Measurements from ENCODE around the gene R3HDM2.

The R3HDM2 gene

DNA sequence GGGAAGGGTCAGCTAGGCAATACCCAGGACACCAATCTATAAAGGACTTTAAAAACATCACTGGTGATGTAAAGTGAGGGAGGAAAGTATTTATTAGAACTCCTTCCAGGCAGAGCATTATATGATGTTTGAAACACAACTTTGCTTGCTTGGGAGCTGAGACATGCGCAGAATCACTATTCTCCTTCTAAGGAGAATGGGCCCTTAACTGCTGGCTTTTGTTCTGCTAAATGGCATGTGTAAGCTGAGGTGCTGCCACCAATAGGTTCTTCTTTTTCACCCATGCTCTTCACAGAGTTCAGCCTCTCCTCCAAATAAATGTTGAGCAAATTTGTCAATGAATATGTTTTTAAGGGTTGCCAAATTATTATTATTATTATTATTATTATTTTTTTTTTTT, 183.8 kb downstream of the R3HDM2 start:
- Histone ChIP-seq H3K9me3 (ENCODE audit: control insufficient read depth in 5 of 5, low read length in 5 of 5) (no peaks in the 10 kb centered on the region), H3K27me3 (ENCODE audit: control insufficient read depth in 5 of 5, insufficient read depth in 4 of 5, low read length in 5 of 5) (peaks cover 6 to 31% (median 25%) of the 10 kb centered on the region in 5 donors), H3K4me3 (ENCODE audit: low read depth in 1 of 5, low read length in 5 of 5) (no peak overlapping the region), H3K4me1 (ENCODE audit: control insufficient read depth in 5 of 5, insufficient read depth in 5 of 5, low read length in 5 of 5) (peaks cover 0 to 25% (median 19%) of the 10 kb centered on the region in 5 donors), H3K9ac (ENCODE audit: low read length in 5 of 5) (no peak overlapping the region), H3K36me3 (ENCODE audit: control insufficient read depth in 5 of 5, insufficient read depth in 5 of 5, low read length in 5 of 5) (no peaks in the 10 kb centered on the region), H3K27ac (ENCODE audit: low read depth, low read length) (no peak overlapping the region)

DNA sequence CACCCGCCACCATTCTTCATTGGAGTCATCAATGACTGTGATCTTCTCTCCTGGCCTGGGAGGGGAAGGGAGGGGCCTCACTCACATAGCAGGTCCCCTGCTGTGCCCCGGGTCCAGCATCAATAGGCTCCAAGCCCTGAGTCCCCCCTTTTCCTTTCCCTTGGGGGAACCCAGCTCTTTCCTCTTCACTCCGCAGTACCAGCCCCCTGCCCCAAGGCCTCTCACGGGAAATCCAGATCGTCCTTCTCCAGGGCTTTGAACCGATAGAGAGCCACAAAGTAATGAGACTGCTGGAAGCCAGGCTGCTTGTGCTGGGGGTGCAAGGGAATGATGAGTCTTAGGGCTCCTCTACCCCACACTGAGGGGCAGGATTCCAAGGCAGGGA, 186.5 kb downstream of the R3HDM2 start:
- H3K36me3 ChIP-seq (ENCODE audit: control insufficient read depth in 5 of 5, insufficient read depth in 5 of 5, low read length in 5 of 5) = no peaks in the 10 kb centered on the region
- H3K4me1 ChIP-seq (ENCODE audit: control insufficient read depth in 5 of 5, insufficient read depth in 5 of 5, low read length in 5 of 5) = peaks cover 1 to 51% (median 41%) of the 10 kb centered on the region in 5 donors
- H3K9me3 ChIP-seq (ENCODE audit: control insufficient read depth in 5 of 5, low read length in 5 of 5) = no peaks in the 10 kb centered on the region
- no peak overlapping the region for H3K9ac ChIP-seq (ENCODE audit: low read length in 5 of 5)
- H3K27ac ChIP-seq (ENCODE audit: low read depth, low read length) = no peak overlapping the region
- no peak overlapping the region for H3K4me3 ChIP-seq (ENCODE audit: low read depth in 1 of 5, low read length in 5 of 5)
- H3K27me3 ChIP-seq (ENCODE audit: control insufficient read depth in 5 of 5, insufficient read depth in 4 of 5, low read length in 5 of 5) = peaks cover 30 to 52% (median 49%) of the 10 kb centered on the region in 5 donors

DNA sequence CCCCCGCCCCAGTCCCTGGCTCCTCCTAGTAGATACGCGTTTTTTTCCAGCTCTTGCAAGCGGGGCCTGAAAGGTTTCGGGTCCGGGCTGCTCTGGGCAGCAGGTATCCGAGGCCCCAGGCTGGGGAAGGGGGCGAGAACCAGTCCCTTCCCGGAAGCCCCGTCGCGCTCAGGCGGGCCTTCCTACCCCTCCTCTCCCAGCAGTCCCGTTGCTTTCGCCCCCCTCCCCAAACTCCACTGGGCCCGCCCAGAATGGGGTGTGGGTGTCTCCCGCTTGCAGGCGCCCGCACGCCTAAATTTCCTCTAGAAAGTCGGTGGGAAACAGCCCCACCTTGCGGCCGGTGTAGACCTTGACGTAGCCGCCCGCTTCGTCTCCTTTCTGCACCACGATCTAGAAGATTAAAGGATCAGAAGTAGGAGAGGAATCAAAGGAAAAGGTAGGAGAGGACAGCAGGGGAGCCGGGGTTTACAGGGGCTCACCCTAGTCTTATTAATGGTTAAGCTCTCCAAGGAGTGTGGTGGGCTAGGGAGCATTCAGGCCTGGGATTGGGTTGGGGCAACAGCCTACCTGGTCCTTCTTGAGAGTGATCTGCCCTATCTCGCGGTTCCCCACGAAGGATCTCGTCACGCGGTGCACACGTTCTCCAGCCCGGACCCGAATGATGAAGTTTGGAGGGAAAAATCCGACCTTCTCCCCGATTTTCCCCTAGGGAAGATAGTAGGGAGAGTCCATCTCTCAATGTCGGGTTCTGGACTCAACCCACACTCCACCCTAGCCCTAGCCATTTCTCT, 187.1 kb downstream of the R3HDM2 start:
- no peaks in the 10 kb centered on the region for H3K36me3 ChIP-seq (ENCODE audit: control insufficient read depth in 5 of 5, insufficient read depth in 5 of 5, low read length in 5 of 5)
- peaks cover 30 to 52% (median 49%) of the 10 kb centered on the region in 5 donors for H3K27me3 ChIP-seq (ENCODE audit: control insufficient read depth in 5 of 5, insufficient read depth in 4 of 5, low read length in 5 of 5)
- no peaks in the 10 kb centered on the region for H3K9me3 ChIP-seq (ENCODE audit: control insufficient read depth in 5 of 5, low read length in 5 of 5)
- peaks cover 4 to 57% (median 46%) of the 10 kb centered on the region in 5 donors for H3K4me1 ChIP-seq (ENCODE audit: control insufficient read depth in 5 of 5, insufficient read depth in 5 of 5, low read length in 5 of 5)
- no peak overlapping the region for H3K27ac ChIP-seq (ENCODE audit: low read depth, low read length)
- H3K4me3 ChIP-seq (ENCODE audit: low read depth in 1 of 5, low read length in 5 of 5) = peak overlapping the region in 2 of 5 donors; percentile 32 to 48
- peak overlapping the region in 2 of 5 donors; percentile 14 to 19 for H3K9ac ChIP-seq (ENCODE audit: low read length in 5 of 5)

DNA sequence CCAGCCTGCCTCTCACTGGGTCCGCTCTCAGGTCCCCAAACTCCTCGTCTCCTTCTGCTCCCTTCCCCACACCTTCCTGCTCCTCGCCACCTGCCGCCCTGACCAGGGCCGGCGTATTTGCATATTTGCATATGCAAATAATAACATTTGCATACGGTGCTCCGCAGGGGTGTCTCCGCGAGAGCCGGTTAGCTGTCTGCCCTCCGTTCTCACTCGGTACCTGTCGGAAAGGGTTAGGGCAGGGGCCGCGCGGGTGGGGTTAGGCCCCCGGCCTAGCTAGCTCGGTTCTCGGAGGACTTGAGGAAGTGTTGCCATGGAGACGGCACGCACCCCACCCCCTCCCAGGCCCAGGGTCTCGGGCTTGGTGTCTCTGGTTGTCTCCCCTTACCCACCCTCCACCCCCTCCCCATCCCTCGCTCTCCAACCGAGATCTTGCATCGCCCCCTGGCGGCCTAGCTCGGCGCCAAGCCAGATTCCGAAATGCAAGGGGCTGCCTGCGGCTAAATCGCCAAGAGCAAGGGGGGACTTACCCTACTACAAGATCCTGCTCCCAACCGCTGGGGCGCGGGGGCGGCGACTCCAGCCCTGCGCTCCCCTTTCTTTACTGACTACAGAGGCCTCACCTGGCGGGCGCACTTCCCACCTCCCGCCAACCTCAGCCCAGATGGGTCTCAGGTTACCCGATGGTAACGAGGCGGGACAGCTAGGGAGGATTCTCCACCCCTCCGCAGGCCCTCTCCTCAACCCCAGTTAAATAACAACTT, 188.0 kb downstream of the R3HDM2 start:
- Histone ChIP-seq H3K9ac (ENCODE audit: low read length in 5 of 5) (no peak overlapping the region), H3K36me3 (ENCODE audit: control insufficient read depth in 5 of 5, insufficient read depth in 5 of 5, low read length in 5 of 5) (no peaks in the 10 kb centered on the region), H3K9me3 (ENCODE audit: control insufficient read depth in 5 of 5, low read length in 5 of 5) (no peaks in the 10 kb centered on the region), H3K4me3 (ENCODE audit: low read depth in 1 of 5, low read length in 5 of 5) (peak overlapping the region in 3 of 5 donors; percentile 11 to 49 (median 48)), H3K27me3 (ENCODE audit: control insufficient read depth in 5 of 5, insufficient read depth in 4 of 5, low read length in 5 of 5) (peaks cover 30 to 56% (median 52%) of the 10 kb centered on the region in 5 donors), H3K27ac (ENCODE audit: low read depth, low read length) (no peak overlapping the region), H3K4me1 (ENCODE audit: control insufficient read depth in 5 of 5, insufficient read depth in 5 of 5, low read length in 5 of 5) (peaks cover 4 to 62% (median 54%) of the 10 kb centered on the region in 5 donors)

DNA sequence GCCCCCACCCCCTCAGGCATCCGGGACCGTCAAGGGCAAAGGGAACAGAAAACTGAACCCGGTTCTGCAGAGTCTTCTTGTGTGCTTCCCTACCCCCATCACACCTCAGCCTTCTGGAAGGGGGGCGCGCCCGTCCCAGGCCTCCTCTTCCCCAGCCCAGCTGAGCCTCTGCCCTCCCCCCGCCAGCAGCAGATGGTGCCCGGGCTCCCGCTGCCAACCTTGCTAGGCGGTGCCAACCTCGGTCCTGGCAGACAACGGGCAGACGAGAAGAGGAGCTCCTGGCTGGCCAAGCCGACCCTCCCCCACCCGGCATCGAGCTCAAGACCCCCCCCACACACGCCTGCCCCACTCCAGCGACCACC, 188.5 kb downstream of the R3HDM2 start:
- H3K4me3 ChIP-seq (ENCODE audit: low read depth in 1 of 5, low read length in 5 of 5) = peak overlapping the region in 1 of 5 donors; percentile 48
- H3K27me3 ChIP-seq (ENCODE audit: control insufficient read depth in 5 of 5, insufficient read depth in 4 of 5, low read length in 5 of 5) = peaks cover 35 to 62% (median 57%) of the 10 kb centered on the region in 5 donors

DNA sequence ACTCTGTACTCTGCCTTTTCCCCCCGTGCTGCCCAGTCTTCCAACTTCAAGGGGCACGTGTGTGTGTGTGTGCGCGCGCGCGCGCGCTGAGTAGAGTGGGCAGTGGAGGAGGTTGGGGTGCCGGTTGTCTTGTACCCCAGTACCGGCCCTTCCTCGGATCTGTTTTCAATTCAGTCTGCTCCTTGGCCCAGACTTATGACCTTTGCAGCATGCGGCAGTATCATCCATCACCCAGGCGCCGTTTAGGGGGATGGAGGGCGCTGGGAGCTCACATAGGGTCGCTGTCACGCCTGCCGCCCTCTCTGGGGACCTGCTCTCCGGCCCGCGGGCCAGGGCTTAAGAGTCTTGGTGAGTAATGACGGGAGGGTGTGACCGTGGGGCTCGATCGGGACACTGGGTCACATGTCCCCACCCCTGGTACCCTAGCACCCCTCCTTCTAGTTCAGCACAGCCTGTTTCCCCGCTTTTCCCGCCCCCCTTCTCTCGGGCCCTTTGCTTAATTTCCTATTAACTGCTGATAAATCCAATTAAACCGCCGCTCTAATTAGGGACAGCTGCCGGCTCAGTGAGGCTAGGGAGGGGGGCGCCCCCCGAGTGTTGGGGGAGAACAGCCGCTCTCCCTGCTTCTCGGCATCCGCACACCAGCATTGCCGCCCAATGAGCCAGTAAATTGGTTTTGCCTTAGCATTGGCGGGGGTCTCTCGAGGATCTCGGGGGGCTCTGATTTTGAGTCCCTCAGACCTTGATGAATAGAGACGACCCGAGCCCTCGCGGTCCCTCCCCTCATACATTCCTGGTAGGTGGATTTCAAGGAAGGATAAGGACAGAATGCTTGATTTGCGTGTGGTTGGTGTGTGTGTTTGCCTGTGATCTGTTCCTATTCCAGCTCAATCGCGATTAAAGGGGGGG, 189.2 kb downstream of the R3HDM2 start:
- peaks cover 4 to 66% (median 63%) of the 10 kb centered on the region in 5 donors for H3K4me1 ChIP-seq (ENCODE audit: control insufficient read depth in 5 of 5, insufficient read depth in 5 of 5, low read length in 5 of 5)
- no peak overlapping the region for H3K9ac ChIP-seq (ENCODE audit: low read length in 5 of 5)
- H3K27me3 ChIP-seq (ENCODE audit: control insufficient read depth in 5 of 5, insufficient read depth in 4 of 5, low read length in 5 of 5) = peaks cover 41 to 69% (median 63%) of the 10 kb centered on the region in 5 donors
- no peaks in the 10 kb centered on the region for H3K9me3 ChIP-seq (ENCODE audit: control insufficient read depth in 5 of 5, low read length in 5 of 5)
- H3K27ac ChIP-seq (ENCODE audit: low read depth, low read length) = no peak overlapping the region
- no peak overlapping the region for H3K4me3 ChIP-seq (ENCODE audit: low read depth in 1 of 5, low read length in 5 of 5)
- no peaks in the 10 kb centered on the region for H3K36me3 ChIP-seq (ENCODE audit: control insufficient read depth in 5 of 5, insufficient read depth in 5 of 5, low read length in 5 of 5)

More for the DNA sequence above, 188.5 kb downstream of the R3HDM2 start:
- Histone ChIP-seq H3K9ac (ENCODE audit: low read length in 5 of 5) (no peak overlapping the region), H3K27ac (ENCODE audit: low read depth, low read length) (no peak overlapping the region), H3K36me3 (ENCODE audit: control insufficient read depth in 5 of 5, insufficient read depth in 5 of 5, low read length in 5 of 5) (no peaks in the 10 kb centered on the region), H3K9me3 (ENCODE audit: control insufficient read depth in 5 of 5, low read length in 5 of 5) (no peaks in the 10 kb centered on the region), H3K4me1 (ENCODE audit: control insufficient read depth in 5 of 5, insufficient read depth in 5 of 5, low read length in 5 of 5) (peaks cover 4 to 66% (median 60%) of the 10 kb centered on the region in 5 donors)

DNA sequence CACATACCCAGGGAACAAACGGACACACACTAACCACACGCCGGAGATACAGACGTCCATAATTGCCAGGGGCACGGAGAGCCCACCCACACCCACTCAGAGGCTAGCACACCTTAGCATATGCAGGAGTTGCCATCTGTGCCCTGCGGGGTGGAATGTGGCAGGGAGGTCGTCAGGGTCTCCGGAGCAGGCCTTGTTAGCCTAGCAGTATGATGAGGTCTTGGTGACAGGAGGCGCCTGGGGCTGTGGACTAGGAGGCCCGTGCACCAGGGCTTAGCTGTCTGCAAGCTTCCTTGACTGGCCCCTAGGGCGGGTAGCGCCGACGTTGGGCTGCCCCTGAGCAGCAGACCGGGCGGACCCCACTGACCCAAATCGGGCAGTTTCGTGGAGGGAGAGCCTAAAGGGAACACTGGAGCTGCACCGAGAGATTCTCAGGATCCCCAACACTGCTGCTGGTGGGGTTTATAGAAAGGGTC, 189.9 kb downstream of the R3HDM2 start:
- Histone ChIP-seq H3K27ac (ENCODE audit: low read depth, low read length) (no peak overlapping the region), H3K9ac (ENCODE audit: low read length in 5 of 5) (no peak overlapping the region), H3K4me3 (ENCODE audit: low read depth in 1 of 5, low read length in 5 of 5) (peak overlapping the region in 4 of 5 donors; percentile 53 to 70 (median 60)), H3K27me3 (ENCODE audit: control insufficient read depth in 5 of 5, insufficient read depth in 4 of 5, low read length in 5 of 5) (peaks cover 48 to 75% (median 70%) of the 10 kb centered on the region in 5 donors), H3K9me3 (ENCODE audit: control insufficient read depth in 5 of 5, low read length in 5 of 5) (no peaks in the 10 kb centered on the region), H3K36me3 (ENCODE audit: control insufficient read depth in 5 of 5, insufficient read depth in 5 of 5, low read length in 5 of 5) (no peaks in the 10 kb centered on the region), H3K4me1 (ENCODE audit: control insufficient read depth in 5 of 5, insufficient read depth in 5 of 5, low read length in 5 of 5) (peaks cover 4 to 66% (median 63%) of the 10 kb centered on the region in 5 donors)

DNA sequence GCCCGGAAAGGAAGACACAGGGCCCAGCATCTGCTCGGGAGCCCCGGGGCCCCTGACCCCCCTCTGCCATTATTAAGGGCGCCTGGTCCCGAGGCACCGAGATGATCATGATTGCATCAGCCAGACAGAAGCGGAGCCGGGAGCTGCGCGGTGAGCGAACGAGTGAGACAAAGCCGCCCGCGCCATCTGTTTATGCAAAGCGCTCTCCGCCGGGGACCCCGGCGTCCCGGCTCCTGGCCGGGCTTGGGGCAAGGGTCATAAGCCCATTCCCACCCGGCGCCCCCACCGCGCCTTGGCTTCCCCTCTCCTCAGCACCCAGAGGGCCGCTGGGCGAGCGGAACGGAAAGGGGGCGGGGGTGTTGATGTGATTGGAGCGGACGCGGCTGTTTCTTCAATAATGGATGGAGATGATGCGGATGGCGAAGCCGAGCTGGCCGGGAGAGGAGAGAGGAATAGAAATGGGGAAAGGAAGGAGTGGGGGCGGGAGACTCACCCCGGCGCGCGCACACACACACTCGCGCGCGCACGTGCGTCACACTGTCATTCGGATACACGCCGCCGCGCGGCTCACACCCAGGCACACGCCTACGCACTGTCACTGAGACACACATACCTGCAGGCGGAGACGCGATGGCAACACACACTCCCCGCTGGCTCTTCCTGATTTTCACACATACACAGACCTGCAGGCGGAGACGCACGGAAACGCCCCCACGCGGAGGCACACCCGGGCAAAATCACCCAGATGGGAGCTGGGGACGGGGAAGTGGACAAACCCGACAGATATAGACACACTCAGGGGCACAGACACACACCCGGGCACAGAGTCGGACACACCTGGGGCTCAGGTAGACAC, 190.5 kb downstream of the R3HDM2 start:
- peaks cover 54 to 82% (median 76%) of the 10 kb centered on the region in 5 donors for H3K27me3 ChIP-seq (ENCODE audit: control insufficient read depth in 5 of 5, insufficient read depth in 4 of 5, low read length in 5 of 5)
- peaks cover 4 to 67% (median 63%) of the 10 kb centered on the region in 5 donors for H3K4me1 ChIP-seq (ENCODE audit: control insufficient read depth in 5 of 5, insufficient read depth in 5 of 5, low read length in 5 of 5)
- H3K9ac ChIP-seq (ENCODE audit: low read length in 5 of 5) = peak overlapping the region in 1 of 5 donors; percentile 23
- no peaks in the 10 kb centered on the region for H3K36me3 ChIP-seq (ENCODE audit: control insufficient read depth in 5 of 5, insufficient read depth in 5 of 5, low read length in 5 of 5)
- H3K4me3 ChIP-seq (ENCODE audit: low read depth in 1 of 5, low read length in 5 of 5) = peak overlapping the region in 4 of 5 donors; percentile 53 to 70 (median 60)
- no peaks in the 10 kb centered on the region for H3K9me3 ChIP-seq (ENCODE audit: control insufficient read depth in 5 of 5, low read length in 5 of 5)
- no peak overlapping the region for H3K27ac ChIP-seq (ENCODE audit: low read depth, low read length)

Data from subcutaneous abdominal adipose tissue (tissue), 5 donors.